Karpas-422 (cell line): ENCODE data around the gene GBF1. TPM values are rescaled to one million over a fixed set of nuclear protein-coding genes. Genes with fewer than 3 reads are reported as not detected.
"Not testable (repeated sequence)": the region's sequence is repeated elsewhere in the genome, so short reads cannot be mapped to it uniquely, and the experiment has no call there.

Source experiments
- DNase-seq: peaks from one replicate; pipeline ENCODE4 v3.0.0-alpha.2; 2015
- H2AFZ ChIP-seq: fragments of 200-600 bp; sonication (generic); 2 replicates; pipeline ENCODE4 v1.6.1; 2014; ENCODE audit warnings: antibody characterized with exemption, low read length, mixed read lengths
- H3K27ac ChIP-seq: fragments of 200-600 bp; sonication (generic); 2 replicates; pipeline ENCODE4 v1.5.1; 2014; ENCODE audit warnings: mild to moderate bottlenecking, low read length, moderate library complexity
- H3K27me3 ChIP-seq: fragments of 200-600 bp; sonication (generic); 2 replicates; pipeline ENCODE4 v1.6.1; 2014; ENCODE audit warnings: low read length, mixed read lengths
- H3K36me3 ChIP-seq: fragments of 200-600 bp; sonication (generic); 2 replicates; pipeline ENCODE4 v1.6.1; 2014; ENCODE audit warnings: low read length, mixed read lengths; ENCODE audit not compliant: insufficient read depth
- H3K4me1 ChIP-seq: fragments of 200-600 bp; sonication (generic); 2 replicates; pipeline ENCODE4 v1.6.1; 2014; ENCODE audit warnings: mild to moderate bottlenecking, low read length, mixed read lengths
- H3K4me2 ChIP-seq: fragments of 200-600 bp; sonication (generic); 2 replicates; pipeline ENCODE4 v1.6.1; 2014; ENCODE audit warnings: low read length, low read depth, mild to moderate bottlenecking; ENCODE audit not compliant: poor library complexity, severe bottlenecking
- H3K4me3 ChIP-seq: fragments of 200-600 bp; sonication (generic); 2 replicates; pipeline ENCODE4 v1.5.1; 2014; ENCODE audit warnings: mild to moderate bottlenecking, antibody characterized with exemption, low read length, mixed read lengths
- H3K79me2 ChIP-seq: fragments of 200-600 bp; sonication (generic); 2 replicates; pipeline ENCODE4 v1.6.1; 2014; ENCODE audit warnings: mild to moderate bottlenecking, low read length, mixed read lengths
- H3K9ac ChIP-seq: fragments of 200-600 bp; sonication (generic); 2 replicates; pipeline ENCODE4 v1.6.0; 2014; ENCODE audit warnings: low read length
- H3K9me2 ChIP-seq: fragments of 200-600 bp; sonication (generic), shearing (Covaris generic); replicated peaks from 2 replicates; pipeline ENCODE4 v1.6.0; 2014; ENCODE audit warnings: mild to moderate bottlenecking, low read length, moderate library complexity; ENCODE audit not compliant: insufficient read depth
- H3K9me3 ChIP-seq: fragments of 300-700, 200-600 bp; sonication (generic); 2 replicates; pipeline ENCODE4 v1.6.1; 2014; ENCODE audit warnings: low read length, mixed read lengths
- H4K20me1 ChIP-seq: fragments of 200-600 bp; sonication (generic); 2 replicates; pipeline ENCODE4 v1.6.1; 2014; ENCODE audit warnings: mild to moderate bottlenecking, antibody characterized with exemption, low read length, low read depth; ENCODE audit not compliant: insufficient read depth
- total RNA-seq: library from RNA; depleted of rRNA; stranded (reverse); fragments of >200 nt; shearing (Covaris generic); gene quantifications from 2 replicates; pipeline ENCODE4 v1.2.3, GENCODE V29; 2014; ENCODE audit warnings: low replicate concordance

The GBF1 gene
- total RNA-seq, 1 experiment from 2014 or later = 7.6 TPM

GRCh38 chr10:102291221-102291905, 46.0 kb downstream of the GBF1 start:
- no peak overlapping the region for H3K4me3 ChIP-seq
- no peaks in the 10 kb centered on the region for H4K20me1 ChIP-seq
- DNase-seq = no peak
- no peaks in the 10 kb centered on the region for H3K27me3 ChIP-seq
- H3K4me1 ChIP-seq = no peaks in the 10 kb centered on the region
- no peak overlapping the region for H3K27ac ChIP-seq
- no peak overlapping the region for H3K9ac ChIP-seq
- no peaks in the 10 kb centered on the region for H3K36me3 ChIP-seq
- H2AFZ ChIP-seq = no peak overlapping the region
- H3K79me2 ChIP-seq = peaks cover 16% of the 10 kb centered on the region; the same call in 1 of the 2 replicates
- no peak overlapping the region for H3K4me2 ChIP-seq
- no peaks in the 10 kb centered on the region for H3K9me3 ChIP-seq
- H3K9me2 ChIP-seq = no peaks in the 10 kb centered on the region

GRCh38 chr10:102297101-102297500, 51.8 kb downstream of the GBF1 start:
- Histone ChIP-seq H3K36me3 (no peaks in the 10 kb centered on the region), H3K27ac (no peak overlapping the region), H3K4me1 (no peaks in the 10 kb centered on the region), H3K9me3 (no peaks in the 10 kb centered on the region), H4K20me1 (no peaks in the 10 kb centered on the region), H2AFZ (no peak overlapping the region), H3K79me2 (0 out of 2 replicates have a peak, but pooled peaks cover 3% of the 10 kb centered on the region), H3K4me2 (no peak overlapping the region), H3K4me3 (no peak overlapping the region), H3K9me2 (no peaks in the 10 kb centered on the region), H3K27me3 (no peaks in the 10 kb centered on the region), H3K9ac (no peak overlapping the region)
- DNase-seq = no peak

GRCh38 chr10:102298899-102299298, 53.6 kb downstream of the GBF1 start:
- Histone ChIP-seq H3K9ac (no peak overlapping the region), H4K20me1 (no peaks in the 10 kb centered on the region), H3K27me3 (no peaks in the 10 kb centered on the region), H3K4me3 (no peak overlapping the region), H3K9me3 (no peaks in the 10 kb centered on the region), H3K4me2 (no peak overlapping the region), H3K79me2 (0 out of 2 replicates have a peak, but pooled peaks cover 3% of the 10 kb centered on the region), H3K36me3 (no peaks in the 10 kb centered on the region), H2AFZ (no peak overlapping the region), H3K9me2 (no peaks in the 10 kb centered on the region), H3K4me1 (no peaks in the 10 kb centered on the region), H3K27ac (no peak overlapping the region)
- DNase-seq = no peak

GRCh38 chr10:102299873-102300272, 54.5 kb downstream of the GBF1 start:
- Histone ChIP-seq H3K9ac (no peak overlapping the region), H3K27me3 (no peaks in the 10 kb centered on the region), H3K4me1 (no peaks in the 10 kb centered on the region), H3K9me3 (no peaks in the 10 kb centered on the region), H3K79me2 (0 out of 2 replicates have a peak, but pooled peaks cover 3% of the 10 kb centered on the region), H3K4me3 (no peak overlapping the region), H3K36me3 (no peaks in the 10 kb centered on the region), H3K27ac (no peak overlapping the region), H2AFZ (no peak overlapping the region), H4K20me1 (no peaks in the 10 kb centered on the region), H3K9me2 (no peaks in the 10 kb centered on the region), H3K4me2 (no peak overlapping the region)
- no peak for DNase-seq

GRCh38 chr10:102300278-102300843, 55.0 kb downstream of the GBF1 start:
- H3K4me3 ChIP-seq = no peak overlapping the region
- no peaks in the 10 kb centered on the region for H3K27me3 ChIP-seq
- H3K9me3 ChIP-seq = no peaks in the 10 kb centered on the region
- no peaks in the 10 kb centered on the region for H4K20me1 ChIP-seq
- no peak for DNase-seq
- no peak overlapping the region for H3K9ac ChIP-seq
- no peak overlapping the region for H3K4me2 ChIP-seq
- no peak overlapping the region for H3K27ac ChIP-seq
- H3K36me3 ChIP-seq = no peaks in the 10 kb centered on the region
- H3K9me2 ChIP-seq = no peaks in the 10 kb centered on the region
- no peak overlapping the region for H2AFZ ChIP-seq
- H3K79me2 ChIP-seq = 0 out of 2 replicates have a peak, but pooled peaks cover 3% of the 10 kb centered on the region
- no peaks in the 10 kb centered on the region for H3K4me1 ChIP-seq

- not testable (repeated sequence) for H3K4me3 ChIP-seq, H4K20me1 ChIP-seq, H3K79me2 ChIP-seq, H3K9me3 ChIP-seq, H3K36me3 ChIP-seq, DNase-seq, H3K9ac ChIP-seq, H3K9me2 ChIP-seq, H3K4me2 ChIP-seq, H2AFZ ChIP-seq, H3K27ac ChIP-seq, H3K4me1 ChIP-seq, H3K27me3 ChIP-seq
Observed at GRCh38 chr10:102300912-102301311, 55.6 kb downstream of the GBF1 start.

GRCh38 chr10:102301332-102301731, 56.0 kb downstream of the GBF1 start:
- not testable (repeated sequence) for H3K4me1 ChIP-seq, H3K79me2 ChIP-seq, H3K9ac ChIP-seq, H3K9me3 ChIP-seq, DNase-seq, H3K9me2 ChIP-seq, H4K20me1 ChIP-seq, H3K4me3 ChIP-seq, H3K4me2 ChIP-seq, H3K27me3 ChIP-seq, H2AFZ ChIP-seq, H3K27ac ChIP-seq, H3K36me3 ChIP-seq

- Histone ChIP-seq H3K79me2 (0 out of 2 replicates have a peak, but pooled peaks cover 3% of the 10 kb centered on the region), H3K36me3 (no peaks in the 10 kb centered on the region), H3K9me3 (no peaks in the 10 kb centered on the region), H3K9me2 (no peaks in the 10 kb centered on the region), H4K20me1 (no peaks in the 10 kb centered on the region), H2AFZ (no peak overlapping the region), H3K9ac (no peak overlapping the region), H3K4me3 (no peak overlapping the region), H3K27ac (no peak overlapping the region), H3K4me2 (no peak overlapping the region), H3K27me3 (no peaks in the 10 kb centered on the region), H3K4me1 (no peaks in the 10 kb centered on the region)
- no peak for DNase-seq
Observed at GRCh38 chr10:102302611-102303010, 57.3 kb downstream of the GBF1 start.
